WTC11 (cell line): ENCODE measurements around the gene B3GAT2.

Experiments
- ATF1 ChIP-seq: sonication (generic); formaldehyde crosslinking; IDR thresholded peaks from 2 replicates; pipeline ENCODE4 v1.8.1; 2023; ENCODE audit warnings: mild to moderate bottlenecking, moderate library complexity, missing genetic modification reagents
- CTCF ChIP-seq: fragments of 200-600 bp; IDR thresholded peaks from 2 replicates; pipeline ENCODE4 v1.8.0; 2022; ENCODE audit warnings: antibody characterized with exemption
- E2F4 ChIP-seq: sonication (generic); formaldehyde crosslinking; IDR thresholded peaks from 2 replicates; pipeline ENCODE4 v1.8.1; 2022; ENCODE audit warnings: low read depth, mild to moderate bottlenecking, moderate library complexity, missing genetic modification reagents, borderline replicate concordance
- GABPB1 ChIP-seq: sonication (generic); formaldehyde crosslinking; IDR thresholded peaks from 2 replicates; pipeline ENCODE4 v1.8.1; 2023; ENCODE audit warnings: mild to moderate bottlenecking, missing genetic modification reagents
- JUN ChIP-seq: sonication (generic); formaldehyde crosslinking; IDR thresholded peaks from 2 replicates; pipeline ENCODE4 v1.8.0; 2023; ENCODE audit warnings: mild to moderate bottlenecking, missing genetic modification reagents
- MXD4 ChIP-seq: fragments of 250-450 bp; sonication (Bioruptor Pico); IDR thresholded peaks from 2 replicates; pipeline ENCODE4 v1.8.0; 2021; ENCODE audit warnings: mild to moderate bottlenecking, moderate library complexity, borderline replicate concordance
- NFYB ChIP-seq: sonication (generic); formaldehyde crosslinking; conservative IDR thresholded peaks from 2 replicates; pipeline ENCODE4 v1.8.0; 2022; ENCODE audit warnings: low read depth, missing genetic modification reagents
- ZMAT4 ChIP-seq: fragments of 250-450 bp; sonication (Bioruptor Pico); IDR thresholded peaks from 2 replicates; pipeline ENCODE4 v1.9.0; 2021; ENCODE audit warnings: mild to moderate bottlenecking
- TF ChIP-seq, protein P1 (sequence below): sonication (generic); formaldehyde crosslinking; IDR thresholded peaks from 2 replicates; pipeline ENCODE4 v1.8.1; 2022; ENCODE audit warnings: mild to moderate bottlenecking, moderate library complexity, missing genetic modification reagents

DNA sequence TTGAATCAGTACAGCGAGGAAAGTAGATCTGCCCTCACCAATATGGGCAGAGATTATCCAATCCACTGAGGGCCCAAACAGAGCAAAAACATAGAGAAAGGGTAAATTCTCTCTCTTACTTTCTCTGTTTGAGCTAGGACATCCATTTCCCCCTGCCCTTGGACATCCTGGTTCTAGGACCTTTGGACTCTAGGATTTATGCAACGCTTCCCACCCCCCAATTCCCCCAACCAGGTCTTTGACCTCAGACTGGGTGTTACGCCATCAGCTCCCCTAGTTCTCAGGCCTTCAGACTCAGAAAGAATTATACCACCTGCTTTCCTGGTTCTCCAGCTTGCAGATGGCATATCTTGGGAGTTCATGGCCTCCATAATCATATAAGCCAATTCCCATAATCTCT is 10.2 kb upstream of the B3GAT2 start:
- TF ChIP-seq CTCF (no peak), GABPB1 (CRISPR knock-in tag) (no peak), ATF1 (CRISPR knock-in tag) (no peak), E2F4 (CRISPR knock-in tag) (no peak), JUN (CRISPR knock-in tag) (no peak), ZMAT4 (no peak), NFYB (CRISPR knock-in tag) (no peak), MXD4 (CRISPR knock-in tag) (no peak)
- TF ChIP-seq, protein P1, sequence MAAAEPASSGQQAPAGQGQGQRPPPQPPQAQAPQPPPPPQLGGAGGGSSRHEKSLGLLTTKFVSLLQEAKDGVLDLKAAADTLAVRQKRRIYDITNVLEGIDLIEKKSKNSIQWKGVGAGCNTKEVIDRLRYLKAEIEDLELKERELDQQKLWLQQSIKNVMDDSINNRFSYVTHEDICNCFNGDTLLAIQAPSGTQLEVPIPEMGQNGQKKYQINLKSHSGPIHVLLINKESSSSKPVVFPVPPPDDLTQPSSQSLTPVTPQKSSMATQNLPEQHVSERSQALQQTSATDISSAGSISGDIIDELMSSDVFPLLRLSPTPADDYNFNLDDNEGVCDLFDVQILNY (CRISPR knock-in tag): no peak
